Smooth muscle cell (in vitro differentiated cells): Measurements from ENCODE around the gene OR8G1. TPM values are rescaled to one million over a fixed set of nuclear protein-coding genes. Genes with fewer than 3 reads are reported as not detected.

ENCODE experiments used
- DNase-seq: peaks from one replicate; lab custom pipeline; 2025; ENCODE audit not compliant: unreplicated experiment; lab: John Stamatoyannopoulos, UW
- H2AFZ ChIP-seq: fragments of 200-600 bp; sonication (generic); 2 replicates; pipeline ENCODE4 v1.6.0; 2016; ENCODE audit warnings: antibody characterized with exemption, low read depth, mild to moderate bottlenecking
- H3F3A ChIP-seq: fragments of 200-600 bp; sonication (generic); 2 replicates; pipeline ENCODE4 v1.6.0; 2017; ENCODE audit warnings: antibody characterized with exemption, low read depth
- H3K27ac ChIP-seq: fragments of 200-600 bp; sonication (generic); 2 replicates; pipeline ENCODE4 v1.5.1; 2016; ENCODE audit warnings: low read depth, mild to moderate bottlenecking
- H3K27me3 ChIP-seq: fragments of 200-600 bp; sonication (generic); 2 replicates; pipeline ENCODE4 v1.6.1; 2016; ENCODE audit warnings: low read depth, mild to moderate bottlenecking
- H3K36me3 ChIP-seq: fragments of 200-600 bp; sonication (generic); 2 replicates; pipeline ENCODE4 v1.5.1; 2016; ENCODE audit warnings: low read depth
- H3K4me1 ChIP-seq: fragments of 200-600 bp; sonication (generic); 2 replicates; pipeline ENCODE4 v1.5.1; 2016; ENCODE audit warnings: low read depth
- H3K4me2 ChIP-seq: fragments of 200-600 bp; sonication (generic); 2 replicates; pipeline ENCODE4 v1.6.0; 2016; ENCODE audit warnings: mild to moderate bottlenecking
- H3K4me3 ChIP-seq: fragments of 200-600 bp; sonication (generic); 2 replicates; pipeline ENCODE4 v1.5.1; 2016; ENCODE audit warnings: mild to moderate bottlenecking
- H3K79me2 ChIP-seq: fragments of 200-600 bp; sonication (generic); 2 replicates; pipeline ENCODE4 v1.6.0; 2016; ENCODE audit warnings: low read depth, mild to moderate bottlenecking
- H3K9ac ChIP-seq: fragments of 200-600 bp; sonication (generic); 2 replicates; pipeline ENCODE4 v1.6.0; 2016; ENCODE audit warnings: low read depth
- H3K9me3 ChIP-seq: fragments of 200-600 bp; sonication (generic); replicated peaks from 2 replicates; pipeline ENCODE4 v1.5.1; 2016; ENCODE audit warnings: low read depth
- H4K20me1 ChIP-seq: fragments of 200-600 bp; sonication (generic); 2 replicates; pipeline ENCODE4 v1.6.0; 2016; ENCODE audit warnings: low read depth
- WGBS: methylation state at CpG from one replicate; pipeline ENCODE4 v1.1.7; 2016; ENCODE audit warnings: low lambda C conversion rate; 5-methylcytosine and 5-hydroxymethylcytosine counted together
- polyA plus RNA-seq: library from polyadenylated mRNA; unstranded; fragments of >200 nt; fragmentation: Nextera tagmentation; extraction: Ambion mirVana; gene quantifications from 2 replicates; pipeline ENCODE4 v1.2.1, GENCODE V29; 2016
- total RNA-seq: library from RNA; depleted of rRNA; stranded (reverse); fragments of >200 nt; gene quantifications from 2 replicates; pipeline ENCODE4 v1.2.3, GENCODE V29; 2014
- TF ChIP-seq, protein P1 (sequence below): fragments of 200-600 bp; sonication (generic); IDR thresholded peaks from 2 replicates; pipeline ENCODE4 v1.5.1; 2017; ENCODE audit warnings: borderline replicate concordance, mild to moderate bottlenecking, antibody characterized with exemption; ENCODE audit not compliant: insufficient read depth, poor library complexity, severe bottlenecking

OR8G1 gene
- total and polyA plus RNA-seq, 2 experiments from 2014 or later, result not detected

DNA sequence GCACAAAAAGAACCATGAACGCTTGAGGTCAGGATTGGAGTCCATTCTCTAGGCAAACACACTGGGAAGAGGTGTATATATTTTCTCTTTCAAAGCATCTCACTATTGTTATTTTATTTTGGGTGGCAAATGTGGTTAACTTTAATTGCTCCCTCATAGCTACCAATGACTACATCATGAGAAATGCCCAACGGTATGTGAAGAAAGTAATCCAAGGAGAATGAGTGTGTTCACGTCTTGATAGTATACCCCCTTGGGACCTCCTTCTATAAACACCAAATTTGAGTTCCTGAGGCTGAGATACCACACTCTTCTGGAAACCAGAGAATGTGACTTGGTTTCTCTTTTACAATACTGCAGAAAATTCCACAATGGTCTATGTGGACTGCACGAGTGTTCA, 57.0 kb downstream of the OR8G1 start:
- Histone ChIP-seq H3K36me3 (no peaks in the 10 kb centered on the region), H3K9me3 (no peaks in the 10 kb centered on the region), H3K27ac (no peak overlapping the region), H4K20me1 (no peaks in the 10 kb centered on the region), H3K9ac (no peak overlapping the region), H2AFZ (no peak overlapping the region), H3F3A (no peaks in the 10 kb centered on the region), H3K4me3 (no peak overlapping the region), H3K4me2 (no peak overlapping the region), H3K4me1 (no peaks in the 10 kb centered on the region), H3K79me2 (no peaks in the 10 kb centered on the region), H3K27me3 (no peaks in the 10 kb centered on the region)
- 85% methylated on average over 4 of the region's 4 CpGs for WGBS
- DNase-seq, result no peak
- TF ChIP-seq, protein P1, sequence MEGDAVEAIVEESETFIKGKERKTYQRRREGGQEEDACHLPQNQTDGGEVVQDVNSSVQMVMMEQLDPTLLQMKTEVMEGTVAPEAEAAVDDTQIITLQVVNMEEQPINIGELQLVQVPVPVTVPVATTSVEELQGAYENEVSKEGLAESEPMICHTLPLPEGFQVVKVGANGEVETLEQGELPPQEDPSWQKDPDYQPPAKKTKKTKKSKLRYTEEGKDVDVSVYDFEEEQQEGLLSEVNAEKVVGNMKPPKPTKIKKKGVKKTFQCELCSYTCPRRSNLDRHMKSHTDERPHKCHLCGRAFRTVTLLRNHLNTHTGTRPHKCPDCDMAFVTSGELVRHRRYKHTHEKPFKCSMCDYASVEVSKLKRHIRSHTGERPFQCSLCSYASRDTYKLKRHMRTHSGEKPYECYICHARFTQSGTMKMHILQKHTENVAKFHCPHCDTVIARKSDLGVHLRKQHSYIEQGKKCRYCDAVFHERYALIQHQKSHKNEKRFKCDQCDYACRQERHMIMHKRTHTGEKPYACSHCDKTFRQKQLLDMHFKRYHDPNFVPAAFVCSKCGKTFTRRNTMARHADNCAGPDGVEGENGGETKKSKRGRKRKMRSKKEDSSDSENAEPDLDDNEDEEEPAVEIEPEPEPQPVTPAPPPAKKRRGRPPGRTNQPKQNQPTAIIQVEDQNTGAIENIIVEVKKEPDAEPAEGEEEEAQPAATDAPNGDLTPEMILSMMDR, result no peak

DNA sequence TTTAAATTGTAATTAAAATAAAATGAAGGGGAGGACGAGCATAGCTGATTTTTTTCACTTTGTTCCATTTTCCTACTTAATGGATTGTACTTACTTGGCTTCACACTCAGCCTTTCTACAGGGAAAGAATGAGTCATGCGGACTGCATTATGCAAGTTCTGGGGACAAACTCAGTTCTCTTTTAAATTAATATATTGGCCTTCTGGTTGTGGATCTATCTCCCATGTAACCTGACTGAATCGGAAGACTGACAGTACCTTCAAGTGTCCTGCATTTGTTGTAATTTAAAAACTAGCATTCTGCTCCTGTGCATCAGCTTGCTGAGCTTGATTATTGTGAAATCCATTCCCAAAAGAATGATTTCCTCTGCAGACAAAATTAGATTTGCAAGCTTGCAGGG, 60.7 kb downstream of the OR8G1 start:
- DNase-seq, result no peak
- Histone ChIP-seq H3K36me3 (no peaks in the 10 kb centered on the region), H3K27ac (no peak overlapping the region), H3K27me3 (no peaks in the 10 kb centered on the region), H3K4me3 (no peak overlapping the region), H3K4me1 (no peaks in the 10 kb centered on the region), H3K9ac (no peak overlapping the region), H3F3A (no peaks in the 10 kb centered on the region), H2AFZ (no peak overlapping the region), H3K9me3 (no peaks in the 10 kb centered on the region), H3K79me2 (no peaks in the 10 kb centered on the region), H4K20me1 (no peaks in the 10 kb centered on the region), H3K4me2 (no peak overlapping the region)
- 83% methylated on average over 3 of the region's 3 CpGs for WGBS
- TF ChIP-seq, protein P1, result no peak

DNA sequence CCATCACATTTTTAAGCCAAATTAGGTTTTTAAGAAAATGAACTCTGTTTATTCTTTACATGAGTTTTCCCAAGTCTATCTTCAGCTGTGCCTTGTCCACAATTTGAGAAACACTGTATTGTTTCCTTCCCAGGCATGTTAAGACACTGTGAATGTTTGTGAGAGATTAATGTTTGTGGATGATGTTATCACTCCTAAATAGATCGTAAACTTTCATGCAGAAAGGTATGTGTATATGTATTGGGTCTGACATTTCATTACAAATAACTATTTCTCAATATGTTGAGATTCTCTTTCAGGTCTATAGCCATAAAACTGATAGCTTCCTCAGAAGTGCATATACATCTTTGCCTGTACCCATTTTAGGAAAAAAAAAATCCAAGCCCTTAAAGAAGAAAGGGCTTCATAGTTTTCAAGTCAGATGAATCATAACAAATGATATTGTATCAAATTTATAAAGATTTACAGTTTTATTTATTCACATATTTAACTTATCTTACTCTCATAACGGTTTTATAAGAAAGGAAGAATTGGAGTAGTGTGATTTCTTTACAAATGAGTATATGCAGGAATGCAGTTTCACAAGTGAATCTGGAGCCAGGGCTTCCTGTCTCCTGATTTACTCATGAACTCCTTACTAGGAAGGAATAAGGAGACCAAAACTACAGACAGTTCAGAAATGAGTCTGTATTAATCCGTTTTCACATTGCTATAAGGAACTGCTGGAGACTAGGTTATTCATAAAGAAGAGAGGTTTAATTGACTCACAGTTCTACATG, 61.6 kb downstream of the OR8G1 start:
- Histone ChIP-seq H3K9me3 (no peaks in the 10 kb centered on the region), H3K36me3 (no peaks in the 10 kb centered on the region), H3K4me3 (no peak overlapping the region), H3K27me3 (no peaks in the 10 kb centered on the region), H3K27ac (no peak overlapping the region), H3K79me2 (no peaks in the 10 kb centered on the region), H3K9ac (no peak overlapping the region), H3K4me2 (no peak overlapping the region), H3F3A (no peaks in the 10 kb centered on the region), H3K4me1 (no peaks in the 10 kb centered on the region), H4K20me1 (no peaks in the 10 kb centered on the region), H2AFZ (peak overlapping the region; percentile 55)
- 59% methylated on average over 3 of the region's 3 CpGs for WGBS
- DNase-seq, result no peak
- TF ChIP-seq, protein P1, result no peak

Other genes starting within 250 kb of the OR8G1 start
- gene OR10G6, start 245.9 kb upstream of the OR8G1 start, total RNA-seq, result not detected in 2 replicates
- gene OR10G6, start 245.9 kb upstream of the OR8G1 start, polyA plus RNA-seq, result not detected in 2 replicates
- gene OR10G4, start 228.1 kb upstream of the OR8G1 start, total RNA-seq, result not detected in 2 replicates
- gene OR10G4, start 228.1 kb upstream of the OR8G1 start, polyA plus RNA-seq, result not detected in 2 replicates
- gene OR10G9, start 218.1 kb upstream of the OR8G1 start, total RNA-seq, result not detected in 2 replicates
- gene OR10G9, start 218.1 kb upstream of the OR8G1 start, polyA plus RNA-seq, result not detected in 2 replicates
- not detected in 2 replicates for gene OR10G8, start 214.3 kb upstream of the OR8G1 start, total RNA-seq
- gene OR10G8, start 214.3 kb upstream of the OR8G1 start, polyA plus RNA-seq, result not detected in 2 replicates
- gene OR10G7, start 199.8 kb upstream of the OR8G1 start, total RNA-seq, result not detected in 2 replicates
- not detected in 2 replicates for gene OR10G7, start 199.8 kb upstream of the OR8G1 start, polyA plus RNA-seq
- gene VWA5A, start 125.6 kb upstream of the OR8G1 start, total RNA-seq, result 10.1 and 11.5 TPM in 2 replicates
- 12.3 and 16.0 TPM in 2 replicates for gene VWA5A, start 125.6 kb upstream of the OR8G1 start, polyA plus RNA-seq
- gene OR10D3, start 57.8 kb upstream of the OR8G1 start, total RNA-seq, result not detected in 2 replicates
- not detected in 2 replicates for gene OR10D3, start 57.8 kb upstream of the OR8G1 start, polyA plus RNA-seq
- gene OR8G5, start 15.3 kb downstream of the OR8G1 start, total RNA-seq, result not detected in 2 replicates
- gene OR8G5, start 15.3 kb downstream of the OR8G1 start, polyA plus RNA-seq, result not detected in 2 replicates
- not detected in 2 replicates for gene OR8D1, start 72.9 kb downstream of the OR8G1 start, total RNA-seq
- not detected in 2 replicates for gene OR8D1, start 72.9 kb downstream of the OR8G1 start, polyA plus RNA-seq
- not detected in 2 replicates for gene OR8D2, start 79.1 kb downstream of the OR8G1 start, total RNA-seq
- gene OR8D2, start 79.1 kb downstream of the OR8G1 start, polyA plus RNA-seq, result not detected in 2 replicates
- not detected in 2 replicates for gene OR8B2, start 143.4 kb downstream of the OR8G1 start, total RNA-seq
- gene OR8B2, start 143.4 kb downstream of the OR8G1 start, polyA plus RNA-seq, result not detected in 2 replicates
- gene OR8B3, start 157.9 kb downstream of the OR8G1 start, total RNA-seq, result not detected in 2 replicates
- gene OR8B3, start 157.9 kb downstream of the OR8G1 start, polyA plus RNA-seq, result not detected in 2 replicates
- not detected in 2 replicates for gene OR8B4, start 183.8 kb downstream of the OR8G1 start, total RNA-seq
- not detected in 2 replicates for gene OR8B4, start 183.8 kb downstream of the OR8G1 start, polyA plus RNA-seq
- gene OR8B8, start 204.6 kb downstream of the OR8G1 start, total RNA-seq, result 0.04 TPM in 1 of 2 replicates, not detected in the other
- not detected in 2 replicates for gene OR8B8, start 204.6 kb downstream of the OR8G1 start, polyA plus RNA-seq